NB4 (cell line): ENCODE measurements around the gene JDP2.

Source experiments
- MYC ChIP-seq: IDR thresholded peaks from 2 replicates; pipeline ENCODE4 v1.6.1; 2011; ENCODE audit warnings: low read depth, low read length
- POLR2A ChIP-seq: IDR thresholded peaks from 2 replicates; pipeline ENCODE4 v1.6.1; 2011; ENCODE audit warnings: mild to moderate bottlenecking; ENCODE audit not compliant: insufficient read length; ENCODE audit errors: extremely low read depth
- TF ChIP-seq, protein P1 (sequence below): IDR thresholded peaks from one replicate; pipeline ENCODE4 v1.5.1; 2012; ENCODE audit warnings: low read depth, low read length
- TF ChIP-seq, protein P2 (sequence below): IDR thresholded peaks from 2 replicates; pipeline ENCODE4 v1.6.1; 2011; ENCODE audit warnings: low read depth, low read length

DNA sequence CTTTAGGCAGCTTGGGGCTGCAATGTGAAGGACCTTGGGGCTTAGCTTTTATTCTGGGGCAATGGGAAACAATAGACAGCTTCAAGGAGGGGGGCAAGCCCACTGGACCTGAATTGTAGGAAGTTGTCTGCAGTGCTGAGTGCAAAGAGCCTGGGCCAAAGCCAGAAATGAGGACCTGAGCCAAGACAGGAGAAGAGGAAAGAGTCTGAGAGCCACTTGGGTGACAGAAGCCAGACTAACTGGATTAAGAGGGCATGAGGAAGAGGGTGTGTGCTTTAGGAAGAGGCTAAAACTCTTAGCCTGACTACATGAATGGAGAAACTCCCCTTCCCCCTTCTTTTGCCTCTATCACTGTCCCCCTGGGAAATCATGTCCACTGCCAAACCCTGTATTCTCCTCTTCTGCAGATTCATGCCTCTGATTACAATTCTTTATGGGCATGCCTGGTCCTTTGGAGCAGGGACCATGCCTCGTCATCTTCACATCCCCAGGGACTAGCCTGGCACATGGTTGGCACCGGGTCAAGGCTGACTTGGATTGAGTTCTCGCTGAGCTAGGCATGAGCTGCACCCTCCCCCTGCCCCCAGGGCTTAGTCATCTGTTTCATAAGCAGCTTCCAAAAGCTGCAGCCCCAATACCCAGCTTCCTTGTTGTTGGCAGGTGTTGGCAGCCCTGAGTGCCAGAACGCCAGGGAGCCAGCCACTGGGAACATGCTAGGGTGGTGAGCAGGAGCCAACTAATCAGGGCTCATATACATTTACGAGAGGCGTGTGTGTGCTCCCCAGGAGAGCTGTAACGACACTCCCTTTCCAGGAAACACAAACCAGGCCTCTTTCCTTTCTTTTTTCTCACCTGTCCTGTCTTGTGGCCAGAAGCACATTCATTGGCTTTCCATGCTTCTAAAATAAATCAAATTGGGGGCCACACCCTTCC, 27.7 kb upstream of the JDP2 start:
- TF ChIP-seq, protein P1, sequence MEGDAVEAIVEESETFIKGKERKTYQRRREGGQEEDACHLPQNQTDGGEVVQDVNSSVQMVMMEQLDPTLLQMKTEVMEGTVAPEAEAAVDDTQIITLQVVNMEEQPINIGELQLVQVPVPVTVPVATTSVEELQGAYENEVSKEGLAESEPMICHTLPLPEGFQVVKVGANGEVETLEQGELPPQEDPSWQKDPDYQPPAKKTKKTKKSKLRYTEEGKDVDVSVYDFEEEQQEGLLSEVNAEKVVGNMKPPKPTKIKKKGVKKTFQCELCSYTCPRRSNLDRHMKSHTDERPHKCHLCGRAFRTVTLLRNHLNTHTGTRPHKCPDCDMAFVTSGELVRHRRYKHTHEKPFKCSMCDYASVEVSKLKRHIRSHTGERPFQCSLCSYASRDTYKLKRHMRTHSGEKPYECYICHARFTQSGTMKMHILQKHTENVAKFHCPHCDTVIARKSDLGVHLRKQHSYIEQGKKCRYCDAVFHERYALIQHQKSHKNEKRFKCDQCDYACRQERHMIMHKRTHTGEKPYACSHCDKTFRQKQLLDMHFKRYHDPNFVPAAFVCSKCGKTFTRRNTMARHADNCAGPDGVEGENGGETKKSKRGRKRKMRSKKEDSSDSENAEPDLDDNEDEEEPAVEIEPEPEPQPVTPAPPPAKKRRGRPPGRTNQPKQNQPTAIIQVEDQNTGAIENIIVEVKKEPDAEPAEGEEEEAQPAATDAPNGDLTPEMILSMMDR, result no peak
- TF ChIP-seq, protein P2, sequence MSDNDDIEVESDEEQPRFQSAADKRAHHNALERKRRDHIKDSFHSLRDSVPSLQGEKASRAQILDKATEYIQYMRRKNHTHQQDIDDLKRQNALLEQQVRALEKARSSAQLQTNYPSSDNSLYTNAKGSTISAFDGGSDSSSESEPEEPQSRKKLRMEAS, result peak; percentile 44; the same call in 1 of the 2 replicates
- TF ChIP-seq POLR2A, result no peak
- no peak for TF ChIP-seq MYC
